IMR-90 (cell line): Measurements from ENCODE around the gene GMPPB. TPM values are rescaled to one million over a fixed set of nuclear protein-coding genes. Genes with fewer than 3 reads are reported as not detected.
"Not testable (repeated sequence)": the region's sequence is repeated elsewhere in the genome, so short reads cannot be mapped to it uniquely, and the experiment has no call there.

Experiments
- ATAC-seq: fragments of 200-7000 bp; cut with Tn5 transposase; 2 replicates; pipeline ENCODE4 v1.9.1; 2020; ENCODE audit warnings: low read depth, mild to moderate bottlenecking, moderate library complexity
- BruUV-seq: library from RNA; stranded (reverse); fragments of 400-500 nt; replicated peaks from 2 replicates; lab custom pipeline; 2021; lab: Mats Ljungman, UMichigan
- CTCF ChIA-PET: fragments of 300-600 bp; formaldehyde crosslinking; extraction: SDS; loops from one replicate; lab custom pipeline; 2021; ENCODE audit warnings: antibody characterized with exemption; lab: Yijun Ruan, JAX
- POLR2A ChIA-PET: fragments of 300-600 bp; sonication (Branson Sonifier 250); formaldehyde crosslinking; loops from one replicate; lab custom pipeline; 2022; ENCODE audit warnings: antibody characterized with exemption; ENCODE audit not compliant: unreplicated experiment; lab: Charles Lee
- DNase-seq: peaks from one replicate; pipeline ENCODE4 v3.0.0; 2013
- H2AFZ ChIP-seq: replicated peaks from 2 replicates; pipeline ENCODE3; 2013; ENCODE audit warnings: low read length, mild to moderate bottlenecking; ENCODE audit not compliant: poor library complexity
- H2AK5ac ChIP-seq: 2 replicates; pipeline ENCODE4 v1.6.1; 2013; ENCODE audit warnings: low read depth, low read length, inconsistent platforms
- H2AK9ac ChIP-seq: replicated peaks from 2 replicates; pipeline ENCODE3; 2013; ENCODE audit warnings: mild to moderate bottlenecking, low read depth, low read length, moderate library complexity; ENCODE audit not compliant: poor library complexity
- H2BK120ac ChIP-seq: 2 replicates; pipeline ENCODE4 v1.6.1; 2013; ENCODE audit warnings: low read depth, low read length, inconsistent platforms
- H2BK15ac ChIP-seq: 3 replicates; pipeline ENCODE4 v1.6.1; 2013; ENCODE audit warnings: low read depth, low read length, inconsistent platforms
- H2BK20ac ChIP-seq: 2 replicates; pipeline ENCODE4 v1.6.1; 2013; ENCODE audit warnings: low read depth, mild to moderate bottlenecking, inconsistent platforms, low read length, moderate library complexity
- H2BK5ac ChIP-seq: 2 replicates; pipeline ENCODE4 v1.6.1; 2013; ENCODE audit warnings: mild to moderate bottlenecking, low read depth, low read length, inconsistent platforms; ENCODE audit not compliant: poor library complexity, severe bottlenecking
- H3K14ac ChIP-seq: replicated peaks from 2 replicates; pipeline ENCODE4 v1.6.1; 2013; ENCODE audit warnings: low read depth, low read length, inconsistent platforms
- H3K18ac ChIP-seq: 2 replicates; pipeline ENCODE4 v1.6.1; 2013; ENCODE audit warnings: low read depth, low read length, control low read depth
- H3K23ac ChIP-seq: 2 replicates; pipeline ENCODE4 v1.6.1; 2013; ENCODE audit warnings: low read depth, low read length, inconsistent platforms
- H3K27ac ChIP-seq: 2 replicates; pipeline ENCODE4 v1.5.1; 2013; ENCODE audit warnings: mild to moderate bottlenecking, control low read depth, low read length; ENCODE audit not compliant: insufficient read depth
- H3K27me3 ChIP-seq: 2 replicates; pipeline ENCODE4 v1.6.1; 2013; ENCODE audit warnings: low read length; ENCODE audit not compliant: control insufficient read depth, insufficient read depth
- H3K36me3 ChIP-seq: 2 replicates; pipeline ENCODE4 v1.6.1; 2013; ENCODE audit warnings: low read length, mixed read lengths; ENCODE audit not compliant: control insufficient read depth, insufficient read depth
- H3K4ac ChIP-seq: 2 replicates; pipeline ENCODE4 v1.6.1; 2013; ENCODE audit warnings: low read depth, low read length, inconsistent platforms
- H3K4me1 ChIP-seq: 2 replicates; pipeline ENCODE4 v1.6.1; 2013; ENCODE audit warnings: low read length, mixed read lengths; ENCODE audit not compliant: control insufficient read depth, insufficient read depth
- H3K4me2 ChIP-seq: 2 replicates; pipeline ENCODE4 v1.6.1; 2013; ENCODE audit warnings: low read depth, mild to moderate bottlenecking, control low read depth, low read length, moderate library complexity
- H3K4me3 ChIP-seq: 2 replicates; pipeline ENCODE4 v1.5.1; 2013; ENCODE audit warnings: low read depth, mild to moderate bottlenecking, control low read depth, low read length, moderate library complexity; ENCODE audit not compliant: insufficient read depth
- H3K56ac ChIP-seq: 2 replicates; pipeline ENCODE4 v1.6.1; 2013; ENCODE audit warnings: low read length, inconsistent platforms; ENCODE audit not compliant: insufficient read depth; ENCODE audit errors: extremely low read depth
- H3K79me1 ChIP-seq, 2 experiments: 2 replicates each; pipeline ENCODE4 v1.6.1; 2013; ENCODE audit warnings: low read length in 2 of 2, inconsistent platforms in 1 of 2, low read depth in 1 of 2
- H3K9ac ChIP-seq: 2 replicates; pipeline ENCODE4 v1.6.1; 2013; ENCODE audit warnings: low read depth, low read length, control low read depth
- H3K9me1 ChIP-seq: 2 replicates; pipeline ENCODE4 v1.6.1; 2013; ENCODE audit warnings: low read length, inconsistent platforms; ENCODE audit not compliant: insufficient read depth
- H3K9me3 ChIP-seq: 2 replicates; pipeline ENCODE4 v1.6.1; 2013; ENCODE audit warnings: low read length; ENCODE audit not compliant: control insufficient read depth, insufficient read depth
- H4K20me1 ChIP-seq: 2 replicates; pipeline ENCODE4 v1.6.1; 2013; ENCODE audit warnings: low read length, inconsistent platforms; ENCODE audit not compliant: insufficient read depth
- H4K5ac ChIP-seq: 2 replicates; pipeline ENCODE4 v1.6.1; 2013; ENCODE audit warnings: mild to moderate bottlenecking, low read depth, low read length, control low read depth
- H4K8ac ChIP-seq, 2 experiments: 2 replicates each; pipeline ENCODE4 v1.6.1; 2013; ENCODE audit warnings: low read depth in 2 of 2, low read length in 2 of 2, control low read depth in 1 of 2, inconsistent platforms in 1 of 2
- H4K91ac ChIP-seq: 2 replicates; pipeline ENCODE4 v1.6.1; 2013; ENCODE audit warnings: low read depth, low read length, inconsistent platforms; ENCODE audit not compliant: insufficient read depth
- WGBS, 2 experiments: methylation state at CpG; one replicate each; pipeline versions ENCODE4 v1.1.5 to v1.1.7; 2013; ENCODE audit warnings: missing lambda C conversion rate in 2 of 2; ENCODE audit not compliant: insufficient read length in 1 of 2; ENCODE audit errors: extremely low coverage in 2 of 2; 5-methylcytosine and 5-hydroxymethylcytosine counted together
- dilution Hi-C: fragments of 300-500 bp; cut with HindIII; formaldehyde crosslinking; loops from one replicate; pipeline ENCODE4 v1.14.3; 2018; ENCODE audit warnings: low sequenced_read_pairs; ENCODE audit not compliant: unreplicated experiment
- in situ Hi-C: fragments of 300-500 bp; cut with MboI; formaldehyde crosslinking; loops from 3 replicates; pipeline ENCODE4 v1.14.3; 2019; ENCODE audit warnings: low sequenced_read_pairs, inconsistent platforms, mixed read lengths
- intact Hi-C: fragments of 100-400 bp; cut with micrococcal nuclease; formaldehyde crosslinking; loops from 2 replicates; pipeline ENCODE4 v1.10.0; 2022
- polyA plus RNA-seq, 3 experiments: library from polyadenylated mRNA; depleted of rRNA; stranded (reverse); fragments of >200 nt; gene quantifications; 2 replicates each; pipeline ENCODE4 v1.2.3, GENCODE V29; 2012; ENCODE audit warnings: low replicate concordance in 1 of 3
- total RNA-seq: library from RNA; depleted of rRNA; stranded (reverse); fragments of >200 nt; gene quantifications from 2 replicates; pipeline ENCODE4 v1.2.3, GENCODE V29; 2012

GMPPB gene
- total and polyA plus RNA-seq, 2 of the 4 experiments (the other 2 are of a cell fraction) = 27.9 to 37.3 TPM

GRCh38 chr3:49686769-49687423 lies 36.9 kb downstream of the GMPPB start:
- H3K4ac ChIP-seq, intact Hi-C loops, POLR2A ChIA-PET, in situ Hi-C loops, dilution Hi-C loops, H3K9ac ChIP-seq, H3K23ac ChIP-seq, H3K4me1 ChIP-seq, CTCF ChIA-PET, H2AK9ac ChIP-seq, H3K27me3 ChIP-seq, H2BK15ac ChIP-seq, H3K27ac ChIP-seq, H3K18ac ChIP-seq, H3K56ac ChIP-seq, BruUV-seq, H2BK20ac ChIP-seq, H4K91ac ChIP-seq, H3K9me1 ChIP-seq, H2BK5ac ChIP-seq, H3K9me3 ChIP-seq, H2AFZ ChIP-seq, H3K14ac ChIP-seq, H4K20me1 ChIP-seq, H2AK5ac ChIP-seq, H2BK120ac ChIP-seq: not testable (repeated sequence)
- peak overlapping the region; percentile 9; the same call in 1 of the 2 replicates for H4K5ac ChIP-seq
- peaks cover 0 to 23% of the 10 kb centered on the region in 2 experiments; a peak in 2 of 4 replicates for H3K79me1 ChIP-seq
- DNase-seq (peak; percentile 11), ATAC-seq (peak; percentile 48)
- peak overlapping the region; percentile 25; the same call in 1 of the 2 replicates for H3K4me3 ChIP-seq
- peak overlapping the region; percentile 51 for H3K4me2 ChIP-seq
- H4K8ac ChIP-seq = peak overlapping the region; percentile 16 to 78; a peak in 2 of 4 replicates
- peaks cover 23% of the 10 kb centered on the region for H3K36me3 ChIP-seq
- WGBS, 2 experiments = 23% methylated on average over 7 of the region's 44 CpGs; no CpG with 5 or more reads in 1 of the 2 experiments

- H3K9me1 ChIP-seq, H3K4ac ChIP-seq, H4K5ac ChIP-seq, H3K4me1 ChIP-seq, H4K91ac ChIP-seq, H4K20me1 ChIP-seq, H3K56ac ChIP-seq, H2AK9ac ChIP-seq, BruUV-seq, H3K27me3 ChIP-seq, H3K18ac ChIP-seq, H3K23ac ChIP-seq, intact Hi-C loops, H3K27ac ChIP-seq, H3K14ac ChIP-seq, H2BK120ac ChIP-seq, in situ Hi-C loops, H3K9ac ChIP-seq, H3K9me3 ChIP-seq, H2BK20ac ChIP-seq, CTCF ChIA-PET, H2BK5ac ChIP-seq, DNase-seq, dilution Hi-C loops, H4K8ac ChIP-seq, H2BK15ac ChIP-seq, POLR2A ChIA-PET, H2AK5ac ChIP-seq, H2AFZ ChIP-seq: not testable (repeated sequence)
- peak overlapping the region; percentile 31; the same call in 1 of the 2 replicates for H3K4me2 ChIP-seq
- H3K4me3 ChIP-seq = 0 out of 2 replicates have a peak overlapping the region, but pooled peaks have one; percentile 13
- peaks cover 0 to 20% of the 10 kb centered on the region in 2 experiments; a peak in 2 of 4 replicates for H3K79me1 ChIP-seq
- 0 out of 2 replicates have a peak, but pooled peaks have one; percentile 1 for ATAC-seq
- H3K36me3 ChIP-seq = peaks cover 26% of the 10 kb centered on the region
- 5% methylated on average over 9 of the region's 29 CpGs; no CpG with 5 or more reads in 1 of the 2 experiments for WGBS, 2 experiments
These were observed 37.4 kb downstream of the GMPPB start for GRCh38 chr3:49686346-49686745.
